Mesothelial cell of epicardium (in vitro differentiated cells): ENCODE measurements around the gene PRSS57. TPM values are rescaled to one million over a fixed set of nuclear protein-coding genes. Genes with fewer than 3 reads are reported as not detected.
A peak's percentile ranks its signal among the peaks of the same experiment; 100 is the strongest.

Experiments used
- DNase-seq, 2 experiments: peaks; one replicate each; pipeline ENCODE4 v3.0.0; 2021; ENCODE audit warnings: low spot score in 2 of 2; ENCODE audit not compliant: unreplicated experiment in 2 of 2
- H3K27ac Mint-ChIP-seq: 2 replicates; pipeline ENCODE4 v1.8.0; 2021; ENCODE audit warnings: mixed read lengths
- H3K27me3 Mint-ChIP-seq: 2 replicates; pipeline ENCODE4 v1.8.0; 2021; ENCODE audit warnings: low read depth, mixed read lengths
- H3K36me3 Mint-ChIP-seq: 2 replicates; pipeline ENCODE4 v1.8.0; 2021; ENCODE audit warnings: mixed read lengths
- H3K4me1 Mint-ChIP-seq: 2 replicates; pipeline ENCODE4 v1.8.0; 2021; ENCODE audit warnings: mixed read lengths
- H3K4me3 Mint-ChIP-seq: 2 replicates; pipeline ENCODE4 v1.8.0; 2021; ENCODE audit warnings: mild to moderate bottlenecking, moderate library complexity, mixed read lengths
- H3K9me3 Mint-ChIP-seq: 2 replicates; pipeline ENCODE4 v1.8.0; 2021; ENCODE audit warnings: mixed read lengths
- CTCF ChIP-seq: fragments of 200-600 bp; sonication (generic); IDR thresholded peaks from one replicate; pipeline ENCODE4 v1.5.0; 2021; ENCODE audit warnings: antibody characterized with exemption; ENCODE audit not compliant: unreplicated experiment
- total RNA-seq: library from RNA; stranded (reverse); gene quantifications from 3 replicates; pipeline ENCODE4 v1.2.1, GENCODE V29; 2021

Gene PRSS57
- total RNA-seq, 1 donor from 2014 or later: not detected

GRCh38 chr19:678791-679388 lies 16.4 kb downstream of the PRSS57 start:
- H3K9me3 Mint-ChIP-seq: no peaks in the 10 kb centered on the region
- H3K4me3 Mint-ChIP-seq: peak overlapping the region; percentile 69
- H3K36me3 Mint-ChIP-seq: no peaks in the 10 kb centered on the region
- no peak for TF ChIP-seq CTCF
- H3K27me3 Mint-ChIP-seq: no peaks in the 10 kb centered on the region
- H3K4me1 Mint-ChIP-seq: peaks cover 25% of the 10 kb centered on the region
- H3K27ac Mint-ChIP-seq: peak overlapping the region; percentile 85
- no peak for DNase-seq

- peak overlapping the region; percentile 82 for H3K27ac Mint-ChIP-seq
- peak overlapping the region; percentile 58 for H3K4me3 Mint-ChIP-seq
- no peak for TF ChIP-seq CTCF
- no peaks in the 10 kb centered on the region for H3K27me3 Mint-ChIP-seq
- peaks cover 25% of the 10 kb centered on the region for H3K4me1 Mint-ChIP-seq
- no peaks in the 10 kb centered on the region for H3K9me3 Mint-ChIP-seq
- no peaks in the 10 kb centered on the region for H3K36me3 Mint-ChIP-seq
- DNase-seq: no peak
These were observed 17.4 kb downstream of the PRSS57 start for GRCh38 chr19:677601-678436.

DNA sequence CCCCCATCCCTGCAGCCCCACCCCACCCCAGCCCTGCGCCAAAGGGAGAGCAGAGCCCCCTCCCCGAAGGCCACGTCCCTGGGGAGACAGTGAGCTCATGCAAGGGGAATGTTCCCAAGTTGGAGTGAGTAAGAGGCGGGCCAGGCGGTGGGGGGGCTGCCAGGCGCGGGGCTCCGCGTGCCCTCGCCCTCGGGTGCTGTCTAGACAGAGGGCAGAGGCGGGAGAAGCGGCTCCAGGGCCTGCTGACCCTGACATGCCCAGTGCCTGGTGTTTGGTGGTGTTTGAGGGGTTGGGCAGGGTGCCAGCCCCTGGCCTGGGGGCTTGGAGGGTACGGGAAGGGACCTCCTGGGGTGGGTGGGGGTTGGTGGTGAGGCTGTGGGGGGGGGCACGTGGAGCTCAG lies 18.1 kb downstream of the PRSS57 start:
- DNase-seq: peak; percentile 40 to 71
- H3K27me3 Mint-ChIP-seq: no peaks in the 10 kb centered on the region
- peaks cover 25% of the 10 kb centered on the region for H3K4me1 Mint-ChIP-seq
- H3K27ac Mint-ChIP-seq: peak overlapping the region; percentile 82
- peak overlapping the region; percentile 58 for H3K4me3 Mint-ChIP-seq
- no peaks in the 10 kb centered on the region for H3K36me3 Mint-ChIP-seq
- H3K9me3 Mint-ChIP-seq: no peaks in the 10 kb centered on the region
- no peak for TF ChIP-seq CTCF

- no peak for DNase-seq
- Mint-ChIP-seq H3K4me3 (peak within 1 kb of the TSS; percentile 62), H3K27ac (peak within 1 kb of the TSS; percentile 94), H3K27me3 (no peaks in the 10 kb centered on the region), H3K36me3 (no peaks in the 10 kb centered on the region), H3K4me1 (peaks cover 25% of the 10 kb centered on the region), H3K9me3 (no peaks in the 10 kb centered on the region)
- no peak for TF ChIP-seq CTCF
These were observed 18.7 kb downstream of the PRSS57 start, which contains the start of gene FSTL3 for GRCh38 chr19:676339-677105. Gene FSTL3 (plus strand): TSS chr19:676392. CDS start chr19:676424, 32 bp downstream.

- no peaks in the 10 kb centered on the region for H3K9me3 Mint-ChIP-seq
- H3K27me3 Mint-ChIP-seq: no peaks in the 10 kb centered on the region
- peaks cover 25% of the 10 kb centered on the region for H3K4me1 Mint-ChIP-seq
- DNase-seq: no peak
- TF ChIP-seq CTCF: no peak
- peak overlapping the region; percentile 62 for H3K4me3 Mint-ChIP-seq
- no peaks in the 10 kb centered on the region for H3K36me3 Mint-ChIP-seq
- peak overlapping the region; percentile 83 for H3K27ac Mint-ChIP-seq
These were observed 19.3 kb downstream of the PRSS57 start for GRCh38 chr19:676007-676338.
